ENCODE results near the gene AKT1S1.

DNA sequence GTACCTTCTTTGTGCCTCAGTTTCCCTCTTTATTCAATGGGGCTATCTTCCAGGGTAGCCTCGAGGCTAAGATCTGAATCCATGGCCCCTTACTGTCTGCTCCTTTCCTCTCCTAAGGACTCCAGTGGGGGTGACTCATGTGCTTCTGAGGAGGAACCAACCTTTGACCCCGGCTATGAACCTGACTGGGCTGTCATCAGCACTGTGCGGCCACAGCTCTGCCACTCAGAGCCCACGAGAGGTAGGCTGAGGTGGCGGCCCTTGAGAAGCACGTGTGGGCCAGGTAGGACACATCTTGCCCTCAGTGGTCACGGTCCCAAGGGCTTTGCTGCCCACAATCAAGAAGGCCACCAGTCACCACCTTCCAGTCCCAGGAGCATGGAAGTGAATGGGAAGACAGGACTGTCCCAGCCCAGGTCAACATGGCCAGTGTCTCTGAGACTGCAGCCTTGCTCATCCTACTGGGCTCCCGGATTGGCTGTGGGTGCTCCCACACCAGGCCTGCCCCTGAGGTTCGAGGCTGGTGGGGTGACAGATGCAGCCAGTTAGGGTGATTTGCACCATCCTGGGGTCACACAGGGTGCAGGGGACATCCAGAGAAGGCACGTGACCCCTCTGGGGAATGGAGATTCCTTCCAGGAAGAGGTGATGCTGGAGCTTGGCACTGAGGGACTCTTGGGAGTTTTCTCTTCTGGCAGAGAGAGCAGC is 3.2 kb upstream of the AKT1S1 start:
- TF ChIP-seq ARNT (IDR thresholded peaks at IDR 0.05), result no peak
- TF ChIP-seq, protein P1, sequence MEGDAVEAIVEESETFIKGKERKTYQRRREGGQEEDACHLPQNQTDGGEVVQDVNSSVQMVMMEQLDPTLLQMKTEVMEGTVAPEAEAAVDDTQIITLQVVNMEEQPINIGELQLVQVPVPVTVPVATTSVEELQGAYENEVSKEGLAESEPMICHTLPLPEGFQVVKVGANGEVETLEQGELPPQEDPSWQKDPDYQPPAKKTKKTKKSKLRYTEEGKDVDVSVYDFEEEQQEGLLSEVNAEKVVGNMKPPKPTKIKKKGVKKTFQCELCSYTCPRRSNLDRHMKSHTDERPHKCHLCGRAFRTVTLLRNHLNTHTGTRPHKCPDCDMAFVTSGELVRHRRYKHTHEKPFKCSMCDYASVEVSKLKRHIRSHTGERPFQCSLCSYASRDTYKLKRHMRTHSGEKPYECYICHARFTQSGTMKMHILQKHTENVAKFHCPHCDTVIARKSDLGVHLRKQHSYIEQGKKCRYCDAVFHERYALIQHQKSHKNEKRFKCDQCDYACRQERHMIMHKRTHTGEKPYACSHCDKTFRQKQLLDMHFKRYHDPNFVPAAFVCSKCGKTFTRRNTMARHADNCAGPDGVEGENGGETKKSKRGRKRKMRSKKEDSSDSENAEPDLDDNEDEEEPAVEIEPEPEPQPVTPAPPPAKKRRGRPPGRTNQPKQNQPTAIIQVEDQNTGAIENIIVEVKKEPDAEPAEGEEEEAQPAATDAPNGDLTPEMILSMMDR (CRISPR knock-in tag; IDR thresholded peaks at IDR 0.05), result no peak
- TF ChIP-seq, protein P2, sequence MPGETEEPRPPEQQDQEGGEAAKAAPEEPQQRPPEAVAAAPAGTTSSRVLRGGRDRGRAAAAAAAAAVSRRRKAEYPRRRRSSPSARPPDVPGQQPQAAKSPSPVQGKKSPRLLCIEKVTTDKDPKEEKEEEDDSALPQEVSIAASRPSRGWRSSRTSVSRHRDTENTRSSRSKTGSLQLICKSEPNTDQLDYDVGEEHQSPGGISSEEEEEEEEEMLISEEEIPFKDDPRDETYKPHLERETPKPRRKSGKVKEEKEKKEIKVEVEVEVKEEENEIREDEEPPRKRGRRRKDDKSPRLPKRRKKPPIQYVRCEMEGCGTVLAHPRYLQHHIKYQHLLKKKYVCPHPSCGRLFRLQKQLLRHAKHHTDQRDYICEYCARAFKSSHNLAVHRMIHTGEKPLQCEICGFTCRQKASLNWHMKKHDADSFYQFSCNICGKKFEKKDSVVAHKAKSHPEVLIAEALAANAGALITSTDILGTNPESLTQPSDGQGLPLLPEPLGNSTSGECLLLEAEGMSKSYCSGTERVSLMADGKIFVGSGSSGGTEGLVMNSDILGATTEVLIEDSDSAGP (CRISPR knock-in tag; IDR thresholded peaks at IDR 0.05; ENCODE audit: borderline replicate concordance), result no peak
- TF ChIP-seq RAD21 (CRISPR knock-in tag; IDR thresholded peaks at IDR 0.05), result no peak
